Gastroesophageal sphincter (tissue), 4 donors: ENCODE results near the gene GRPEL2. TPM values are rescaled to one million over a fixed set of nuclear protein-coding genes. Genes with fewer than 3 reads are reported as not detected.
"Not testable (repeated sequence)": the region's sequence is repeated elsewhere in the genome, so short reads cannot be mapped to it uniquely, and the experiment has no call there.

Source experiments
- ATAC-seq: fragments of 150-250 bp; one replicate; pipeline ENCODE4 v1.9.1; 2016; ENCODE audit warnings: mild to moderate bottlenecking, moderate library complexity
- H3K27ac ChIP-seq, 4 donors: fragments of 200-600 bp; sonication (generic) in 3 of 4; 1 replicate in 3 of 4; 2 replicates in 1 of 4; pipeline ENCODE4 v1.5.1; 2016 to 2019
- H3K27me3 ChIP-seq: fragments of 200-600 bp; sonication (generic); one replicate; pipeline ENCODE4 v1.5.1; 2019
- H3K36me3 ChIP-seq, 2 donors: fragments of 200-600 bp; sonication (generic); one replicate each; pipeline ENCODE4 v1.5.1; 2019; ENCODE audit warnings: control low read depth in 1 of 2
- H3K4me1 ChIP-seq, 3 donors: fragments of 200-600 bp; sonication (generic); 1 replicate in 2 of 3; 2 replicates in 1 of 3; pipeline ENCODE4 v1.5.1; 2016 to 2019; ENCODE audit warnings: control low read depth in 2 of 3
- H3K4me3 ChIP-seq, 2 donors: fragments of 200-600 bp; sonication (generic); one replicate each; pipeline ENCODE4 v1.5.1; 2019; ENCODE audit warnings: mild to moderate bottlenecking in 1 of 2, moderate library complexity in 1 of 2
- H3K9me3 ChIP-seq, 3 donors: fragments of 200-600 bp; sonication (generic); one replicate each; pipeline ENCODE4 v1.5.1; 2017 to 2019; ENCODE audit warnings: control low read depth in 2 of 3
- EP300 ChIP-seq: sonication (generic); formaldehyde crosslinking; IDR thresholded peaks from one replicate; pipeline ENCODE4 v1.6.1; 2017; ENCODE audit warnings: antibody characterized with exemption, mild to moderate bottlenecking
- POLR2A ChIP-seq, 2 donors: fragments of 450-650 bp; IDR thresholded peaks; one replicate each; pipeline ENCODE4 v1.6.1; 2017; ENCODE audit warnings: antibody characterized with exemption in 2 of 2, mild to moderate bottlenecking in 2 of 2, moderate library complexity in 1 of 2
- POLR2AphosphoS5 ChIP-seq: sonication (generic); formaldehyde crosslinking; IDR thresholded peaks from one replicate; pipeline ENCODE4 v1.6.1; 2017; ENCODE audit warnings: antibody characterized with exemption
- WGBS, 2 donors: methylation state at CpG; one replicate each; pipeline ENCODE4 v1.1.5; 2018; ENCODE audit warnings: low coverage in 1 of 2; 5-methylcytosine and 5-hydroxymethylcytosine counted together
- total RNA-seq, 4 donors: library from RNA; depleted of rRNA; stranded (reverse); fragments of >200 nt; gene quantifications; one replicate each; pipeline ENCODE4 v1.1.0, GENCODE V29; 2016
- TF ChIP-seq, protein P1 (sequence below), 4 experiments: fragments of 200-600 bp in 2 of 4; fragments of 450-650 bp in 2 of 4; sonication (generic) in 1 of 4; IDR thresholded peaks; one replicate each; pipeline ENCODE4 v1.5.1; 2017 to 2019; ENCODE audit warnings: antibody characterized with exemption in 4 of 4, mild to moderate bottlenecking in 2 of 4, moderate library complexity in 2 of 4

GRPEL2 gene
- total RNA-seq, 4 donors from 2014 or later: 9.3 to 12.0 (median 11.1) TPM

- Histone ChIP-seq H3K36me3 (no peaks in the 10 kb centered on the region), H3K27me3 (no peaks in the 10 kb centered on the region), H3K4me1 (peaks cover 9 to 97% (median 13%) of the 10 kb centered on the region in 3 donors), H3K9me3 (no peaks in the 10 kb centered on the region), H3K27ac (peak overlapping the region; percentile 93 to 99 (median 95)), H3K4me3 (no peak overlapping the region)
- 0% methylated on average over 1 of the region's 1 CpG for WGBS, 2 donors
- no peak for ATAC-seq
- TF ChIP-seq, protein P1, sequence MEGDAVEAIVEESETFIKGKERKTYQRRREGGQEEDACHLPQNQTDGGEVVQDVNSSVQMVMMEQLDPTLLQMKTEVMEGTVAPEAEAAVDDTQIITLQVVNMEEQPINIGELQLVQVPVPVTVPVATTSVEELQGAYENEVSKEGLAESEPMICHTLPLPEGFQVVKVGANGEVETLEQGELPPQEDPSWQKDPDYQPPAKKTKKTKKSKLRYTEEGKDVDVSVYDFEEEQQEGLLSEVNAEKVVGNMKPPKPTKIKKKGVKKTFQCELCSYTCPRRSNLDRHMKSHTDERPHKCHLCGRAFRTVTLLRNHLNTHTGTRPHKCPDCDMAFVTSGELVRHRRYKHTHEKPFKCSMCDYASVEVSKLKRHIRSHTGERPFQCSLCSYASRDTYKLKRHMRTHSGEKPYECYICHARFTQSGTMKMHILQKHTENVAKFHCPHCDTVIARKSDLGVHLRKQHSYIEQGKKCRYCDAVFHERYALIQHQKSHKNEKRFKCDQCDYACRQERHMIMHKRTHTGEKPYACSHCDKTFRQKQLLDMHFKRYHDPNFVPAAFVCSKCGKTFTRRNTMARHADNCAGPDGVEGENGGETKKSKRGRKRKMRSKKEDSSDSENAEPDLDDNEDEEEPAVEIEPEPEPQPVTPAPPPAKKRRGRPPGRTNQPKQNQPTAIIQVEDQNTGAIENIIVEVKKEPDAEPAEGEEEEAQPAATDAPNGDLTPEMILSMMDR (IDR thresholded peaks at IDR 0.05): no peak
- TF ChIP-seq POLR2AphosphoS5: peak; percentile 41
Measured at GRCh38 chr5:149387982-149388381, 42.7 kb downstream of the GRPEL2 start.

- Histone ChIP-seq H3K4me3 (no peak overlapping the region), H3K27me3 (no peaks in the 10 kb centered on the region), H3K36me3 (no peaks in the 10 kb centered on the region), H3K4me1 (peaks cover 9 to 94% (median 13%) of the 10 kb centered on the region in 3 donors), H3K9me3 (no peaks in the 10 kb centered on the region), H3K27ac (peak overlapping the region; percentile 93 to 99 (median 95))
- TF ChIP-seq, protein P1 (IDR thresholded peaks at IDR 0.05): no peak
- TF ChIP-seq POLR2AphosphoS5 (no peak), EP300 (no peak), POLR2A (IDR thresholded peaks at IDR 0.05) (no peak)
- 7 to 20% methylated on average over 3 of the region's 7 CpGs for WGBS, 2 donors
- ATAC-seq: no peak
Measured at GRCh38 chr5:149388498-149389190, 43.3 kb downstream of the GRPEL2 start.

DNA sequence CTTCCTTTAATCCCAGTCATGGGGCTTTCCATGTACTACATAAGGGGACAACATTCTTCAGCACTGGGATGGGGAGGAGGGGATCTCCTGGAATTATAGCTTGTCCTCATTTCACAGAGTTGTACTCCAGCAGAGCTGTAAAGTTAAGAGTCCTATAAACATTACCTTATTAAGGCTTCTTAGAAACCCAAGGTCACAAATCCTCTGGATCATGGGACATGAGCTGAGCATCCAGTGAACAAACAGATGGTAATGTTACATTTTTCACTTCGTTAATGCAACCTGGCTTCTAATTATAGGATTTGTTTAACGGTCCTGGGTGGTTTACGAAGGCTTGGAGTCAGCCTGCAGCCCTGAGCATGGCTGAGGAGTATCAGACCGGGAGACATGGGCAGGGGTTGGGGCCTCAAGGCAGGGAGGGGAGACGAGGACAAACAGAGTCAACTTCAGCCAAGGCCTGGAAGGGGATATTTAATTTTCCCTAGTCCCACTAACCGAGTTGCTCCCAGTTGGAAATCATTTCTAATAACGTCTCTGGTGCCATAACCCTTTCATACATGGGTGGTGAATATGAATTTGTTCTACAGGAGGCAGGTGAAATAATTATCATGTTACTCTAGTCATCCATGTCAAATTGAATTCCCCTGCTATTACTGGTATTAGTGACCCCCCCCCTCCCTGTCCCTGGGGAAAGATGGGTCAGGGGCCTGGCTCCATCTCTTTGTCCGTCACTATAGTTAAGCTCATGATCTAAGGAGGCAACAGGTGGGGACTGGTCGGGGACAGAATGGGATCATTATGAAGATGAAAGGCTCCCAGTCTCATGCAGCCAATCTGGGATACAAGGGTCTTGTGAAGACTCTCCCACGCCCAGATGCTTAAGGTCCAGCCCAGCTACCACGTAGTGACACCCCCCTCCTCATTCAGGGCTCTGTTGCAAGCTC, 44.5 kb downstream of the GRPEL2 start:
- Histone ChIP-seq H3K36me3 (no peaks in the 10 kb centered on the region), H3K27ac (peak overlapping the region; percentile 93 to 99 (median 95)), H3K27me3 (no peaks in the 10 kb centered on the region), H3K9me3 (no peaks in the 10 kb centered on the region), H3K4me1 (peaks cover 9 to 83% (median 9%) of the 10 kb centered on the region in 3 donors), H3K4me3 (no peak overlapping the region)
- ATAC-seq: peak; percentile 79
- TF ChIP-seq EP300 (peak; percentile 90), POLR2A (IDR thresholded peaks at IDR 0.05) (peak; percentile 21 to 49), POLR2AphosphoS5 (peak; percentile 89)
- TF ChIP-seq, protein P1 (IDR thresholded peaks at IDR 0.05): no peak
- WGBS, 2 donors: 32 to 60% methylated on average over 9 to 10 of the region's 11 CpGs

DNA sequence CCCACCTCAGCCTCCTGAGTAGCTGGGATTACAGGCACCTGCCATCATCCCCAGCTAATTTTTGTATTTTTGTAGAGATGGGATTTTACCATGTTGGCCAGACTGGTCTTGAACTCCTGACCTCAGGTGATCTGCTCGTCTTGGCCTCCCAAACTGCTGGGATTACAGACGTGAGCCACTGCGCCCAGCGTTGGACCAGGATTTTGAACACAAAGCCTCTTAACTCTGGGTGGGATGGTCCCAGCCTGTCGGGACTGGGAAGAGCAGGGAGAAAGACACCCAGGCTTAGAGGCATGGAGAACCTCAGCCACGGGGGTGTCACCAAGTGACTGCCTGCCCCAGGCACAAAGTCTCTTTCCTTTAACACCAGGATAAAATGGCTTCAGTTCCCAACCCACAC, 45.8 kb downstream of the GRPEL2 start:
- 75 to 83% methylated on average over 1 to 5 of the region's 6 CpGs for WGBS, 2 donors
- H3K4me1 ChIP-seq: peaks cover 3 to 70% (median 9%) of the 10 kb centered on the region in 3 donors
- not testable (repeated sequence) for ATAC-seq

GRCh38 chr5:149391524-149391923, 46.2 kb downstream of the GRPEL2 start:
- Histone ChIP-seq H3K27ac (peak overlapping the region; percentile 93 to 99 (median 95)), H3K4me3 (no peak overlapping the region), H3K36me3 (no peaks in the 10 kb centered on the region), H3K4me1 (peaks cover 2 to 66% (median 9%) of the 10 kb centered on the region in 3 donors), H3K27me3 (no peaks in the 10 kb centered on the region), H3K9me3 (no peaks in the 10 kb centered on the region)
- WGBS, 2 donors: 65 to 78% methylated on average over 4 of the region's 6 CpGs
- TF ChIP-seq POLR2A (IDR thresholded peaks at IDR 0.05): no peak
- no peak for ATAC-seq

More for the DNA sequence above, 45.8 kb downstream of the GRPEL2 start:
- H3K4me3 ChIP-seq, H3K9me3 ChIP-seq, H3K27me3 ChIP-seq, H3K36me3 ChIP-seq: not testable (repeated sequence)
- H3K27ac ChIP-seq: peak overlapping the region; percentile 93 to 99 (median 95)
